ENCODE measurements around the gene SMIM36. TPM values are rescaled to one million over a fixed set of nuclear protein-coding genes. Genes with fewer than 3 reads are reported as not detected.

Gene SMIM36
- total and polyA plus RNA-seq, 12 donors = not detected

DNA sequence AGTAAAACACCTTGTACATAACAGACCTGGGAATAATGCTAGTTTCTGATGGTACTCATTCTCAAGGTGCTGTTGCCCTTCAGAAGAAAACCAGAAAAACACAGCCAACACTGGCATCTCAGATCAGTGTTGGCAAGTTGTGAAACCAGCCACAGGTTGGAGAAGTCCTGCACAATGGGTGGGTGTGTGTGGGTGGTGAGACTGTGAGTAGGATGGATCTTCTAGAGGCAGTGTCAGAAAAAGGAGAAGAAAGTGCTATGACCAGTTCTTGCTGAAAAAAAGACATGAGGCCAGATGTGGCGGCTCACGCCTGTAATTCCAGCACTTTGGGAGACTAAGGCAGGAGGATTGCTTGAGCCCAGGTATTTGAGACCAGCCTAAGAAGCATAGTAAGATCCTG is 35.2 kb upstream of the SMIM36 start:
- no peak for DNase-seq
- Histone ChIP-seq H3K27ac (no peak overlapping the region), H3K9me3 (replicated peaks in 1 of 3) (no peaks in the 10 kb centered on the region), H3K27me3 (no peaks in the 10 kb centered on the region), H3K36me3 (replicated peaks in 1 of 2) (no peaks in the 10 kb centered on the region), H3K4me1 (replicated peaks in 1 of 2) (no peaks in the 10 kb centered on the region), H3K4me3 (no peak overlapping the region)
- 70 to 93% (median 79%) methylated on average over 2 of the region's 2 CpGs for WGBS, 4 donors
- intact Hi-C loops (cut with DNase I) = no loop called here
- no peak for TF ChIP-seq CTCF (IDR thresholded peaks at IDR 0.05)
- no peak for TF ChIP-seq POLR2A (IDR thresholded peaks at IDR 0.05)

GRCh38 chr17:55545806-55546205 is 34.6 kb upstream of the SMIM36 start:
- H3K9me3 ChIP-seq (replicated peaks in 1 of 3) = no peaks in the 10 kb centered on the region
- no peaks in the 10 kb centered on the region for H3K36me3 ChIP-seq (replicated peaks in 1 of 2)
- no peak for DNase-seq
- WGBS, 4 donors = 69 to 83% (median 79%) methylated on average over 6 of the region's 6 CpGs
- H3K4me1 ChIP-seq (replicated peaks in 1 of 2) = no peaks in the 10 kb centered on the region
- TF ChIP-seq CTCF (IDR thresholded peaks at IDR 0.05) (no peak), POLR2A (IDR thresholded peaks at IDR 0.05) (no peak)
- no peak overlapping the region for H3K27ac ChIP-seq
- intact Hi-C loops (cut with DNase I) = no loop called here
- no peak overlapping the region for H3K4me3 ChIP-seq
- no peaks in the 10 kb centered on the region for H3K27me3 ChIP-seq

DNA sequence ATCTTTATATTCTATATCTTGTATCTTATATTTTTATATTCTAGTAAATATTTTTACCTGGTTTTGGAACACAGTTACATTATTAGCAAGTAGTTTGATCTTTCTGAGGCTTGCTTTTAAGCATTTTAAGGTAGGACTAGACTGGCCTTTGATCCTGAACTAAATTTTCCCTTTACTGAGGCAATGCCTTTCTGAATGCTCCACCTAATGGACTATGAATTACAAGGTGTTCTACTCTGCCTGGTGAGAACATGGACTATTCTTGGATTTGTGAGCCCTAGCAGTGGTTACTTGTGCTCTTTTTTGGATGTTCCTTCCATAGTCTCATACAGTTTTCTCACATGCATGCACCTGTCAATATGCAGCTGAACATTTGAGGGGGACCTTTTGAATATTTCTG is 32.5 kb upstream of the SMIM36 start:
- no peak for DNase-seq
- no peak for TF ChIP-seq CTCF (IDR thresholded peaks at IDR 0.05)
- TF ChIP-seq POLR2A (IDR thresholded peaks at IDR 0.05) = no peak
- no peaks in the 10 kb centered on the region for H3K4me1 ChIP-seq (replicated peaks in 1 of 2)
- intact Hi-C loops (cut with DNase I) = no loop called here
- no peaks in the 10 kb centered on the region for H3K9me3 ChIP-seq (replicated peaks in 1 of 3)
- no peaks in the 10 kb centered on the region for H3K36me3 ChIP-seq (replicated peaks in 1 of 2)
- no peaks in the 10 kb centered on the region for H3K27me3 ChIP-seq
- no peak overlapping the region for H3K27ac ChIP-seq
- no peak overlapping the region for H3K4me3 ChIP-seq

GRCh38 chr17:55540414-55541091 is 29.3 kb upstream of the SMIM36 start:
- 21 to 29% (median 22%) methylated on average over 4 of the region's 4 CpGs for WGBS, 4 donors
- no peaks in the 10 kb centered on the region for H3K9me3 ChIP-seq (replicated peaks in 1 of 3)
- no peaks in the 10 kb centered on the region for H3K4me1 ChIP-seq (replicated peaks in 1 of 2)
- TF ChIP-seq POLR2A (IDR thresholded peaks at IDR 0.05) = no peak
- TF ChIP-seq CTCF (IDR thresholded peaks at IDR 0.05) = no peak
- intact Hi-C loops (cut with DNase I) = no loop called here
- no peaks in the 10 kb centered on the region for H3K27me3 ChIP-seq
- no peaks in the 10 kb centered on the region for H3K36me3 ChIP-seq (replicated peaks in 1 of 2)
- no peak overlapping the region for H3K27ac ChIP-seq
- H3K4me3 ChIP-seq = no peak overlapping the region
- DNase-seq = no peak
